Inferior parietal cortex (tissue), 1 donor: ENCODE measurements around the gene PARD3.

Experiments used
- DNase-seq: peaks from one replicate; pipeline ENCODE4 v3.0.0-alpha.2; 2016; ENCODE audit errors: extremely low spot score

Gene PARD3

DNA sequence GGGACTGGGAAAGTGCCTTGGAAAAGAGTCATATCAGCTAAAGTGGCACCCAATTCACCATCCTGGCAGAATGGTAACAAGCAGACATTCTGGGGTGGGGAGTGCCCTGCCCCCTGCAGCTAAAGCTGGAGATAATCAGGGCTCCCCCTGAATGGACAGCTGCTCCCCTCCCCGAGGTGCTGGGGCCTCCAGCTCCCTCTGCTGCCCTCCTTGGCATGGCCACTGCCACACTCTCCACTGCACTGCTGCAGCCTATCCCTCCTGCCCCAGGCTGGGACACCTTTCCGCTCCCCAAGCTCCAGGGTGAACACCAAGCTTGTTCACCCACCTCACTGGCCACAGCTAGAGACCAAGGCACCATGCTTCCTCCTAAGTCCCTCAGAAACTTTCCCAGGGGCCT lies 9.8 kb upstream of the PARD3 start:
- DNase-seq = no peak

DNA sequence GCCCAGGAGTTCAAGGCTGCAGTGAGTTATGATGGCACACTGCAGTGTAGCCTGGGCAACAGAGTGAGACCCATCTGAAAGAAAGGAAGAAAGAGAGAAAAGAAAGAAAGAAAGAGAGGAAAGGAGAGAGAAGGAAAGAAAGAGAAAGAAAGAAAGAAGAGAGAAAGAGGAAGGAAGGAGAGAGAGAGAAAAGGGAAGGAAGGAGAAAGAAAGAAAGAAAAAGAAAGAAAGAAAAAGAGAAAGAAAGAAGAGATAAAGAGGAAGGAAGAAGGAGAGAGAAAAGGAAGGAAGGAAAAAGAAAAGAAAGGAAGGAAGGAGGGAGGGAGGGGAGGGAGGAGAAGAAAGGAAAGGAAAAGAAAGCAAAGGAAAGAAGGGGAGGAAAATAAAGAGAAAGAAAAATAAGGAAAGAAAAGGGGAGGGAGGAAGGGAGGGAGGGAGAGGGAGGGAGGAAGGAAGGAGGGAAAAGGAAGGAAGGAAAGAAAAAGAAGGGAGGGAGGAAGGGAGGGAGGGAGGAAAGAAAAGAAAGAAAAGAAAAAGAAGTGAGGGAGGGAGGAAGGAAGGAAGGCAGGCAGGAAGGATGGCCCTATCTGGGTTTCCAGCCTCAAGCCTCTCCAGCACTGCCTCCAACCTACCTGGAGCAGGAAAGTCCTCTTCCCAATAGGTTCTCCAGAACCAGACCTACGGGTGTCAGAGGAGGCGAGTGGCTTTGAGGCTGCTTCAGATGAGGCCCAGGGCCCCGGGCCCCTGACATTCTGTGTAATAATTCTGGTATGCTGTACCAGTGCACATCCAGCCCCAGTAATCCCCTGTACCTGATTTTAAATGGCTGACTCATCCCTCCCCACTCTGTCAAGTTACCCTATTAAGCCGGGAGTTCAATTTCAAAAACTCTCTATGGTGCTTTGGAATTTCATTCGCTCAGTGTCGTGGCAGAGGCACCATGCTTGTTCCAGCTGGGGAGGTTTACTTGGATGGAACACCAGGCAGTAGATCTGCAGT lies 6.8 kb upstream of the PARD3 start:
- no peak for DNase-seq

DNA sequence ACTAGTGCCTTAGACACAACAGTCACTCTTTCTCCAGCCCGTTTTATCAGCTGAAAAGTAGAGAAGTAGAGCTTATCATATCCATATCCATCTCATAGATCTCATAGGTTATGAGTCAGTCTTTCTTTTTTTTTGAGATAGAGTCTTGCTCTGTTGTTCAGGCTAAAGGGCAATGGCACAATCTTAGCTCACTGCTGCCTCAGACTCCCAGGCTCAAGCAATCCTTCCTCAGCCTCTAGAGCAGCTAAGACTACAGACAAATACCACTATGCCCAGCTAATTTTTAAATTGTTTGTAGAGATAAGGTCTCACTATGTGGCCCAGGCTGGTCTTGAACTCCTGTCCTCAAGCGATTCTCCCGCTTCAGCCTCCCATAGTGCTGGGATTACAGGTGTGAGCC lies 2.5 kb upstream of the PARD3 start:
- no peak for DNase-seq

DNA sequence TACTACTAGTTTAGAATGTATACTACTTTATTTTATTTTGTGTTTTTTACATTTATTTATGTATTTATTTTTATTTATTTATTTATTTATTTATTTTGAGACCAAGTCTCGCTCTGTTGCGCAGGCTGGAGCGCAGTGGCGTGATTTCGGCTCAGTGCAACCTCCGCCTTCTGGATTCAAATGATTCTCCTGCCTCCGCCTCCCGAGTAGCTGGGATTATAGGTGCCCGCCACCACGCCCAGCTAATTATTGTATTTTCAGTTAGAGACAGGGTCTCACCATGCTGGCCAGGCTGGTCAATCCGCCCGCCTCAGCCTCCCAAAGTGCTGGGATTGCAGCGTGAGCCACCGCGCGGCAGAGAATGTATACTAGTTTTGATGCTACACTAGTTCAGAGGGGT lies 2.0 kb upstream of the PARD3 start:
- DNase-seq = no peak

DNA sequence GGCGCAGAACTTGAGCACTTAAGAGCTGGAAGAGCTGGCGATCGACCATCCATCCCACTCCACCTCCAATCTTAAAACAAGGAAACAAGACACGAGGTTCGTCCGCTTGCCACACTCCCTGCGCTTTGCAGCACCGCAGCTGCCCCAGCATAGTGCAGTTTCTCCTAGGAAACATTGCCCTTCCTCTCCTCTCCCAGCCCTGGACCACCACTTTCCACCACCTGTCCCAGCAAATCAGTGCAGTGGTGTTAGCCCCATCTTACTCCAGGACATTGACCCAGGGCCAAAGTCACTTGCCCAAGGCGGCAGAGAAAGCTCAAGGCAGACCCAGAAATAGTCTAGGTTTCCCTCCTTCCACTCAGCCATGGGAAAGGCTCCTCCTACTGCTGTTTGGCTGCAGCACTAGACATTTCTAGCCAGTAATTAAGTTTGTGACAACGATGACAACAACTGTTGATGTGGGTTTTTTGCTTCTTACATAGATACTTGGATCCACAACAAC lies 1.5 kb upstream of the PARD3 start:
- DNase-seq = no peak

DNA sequence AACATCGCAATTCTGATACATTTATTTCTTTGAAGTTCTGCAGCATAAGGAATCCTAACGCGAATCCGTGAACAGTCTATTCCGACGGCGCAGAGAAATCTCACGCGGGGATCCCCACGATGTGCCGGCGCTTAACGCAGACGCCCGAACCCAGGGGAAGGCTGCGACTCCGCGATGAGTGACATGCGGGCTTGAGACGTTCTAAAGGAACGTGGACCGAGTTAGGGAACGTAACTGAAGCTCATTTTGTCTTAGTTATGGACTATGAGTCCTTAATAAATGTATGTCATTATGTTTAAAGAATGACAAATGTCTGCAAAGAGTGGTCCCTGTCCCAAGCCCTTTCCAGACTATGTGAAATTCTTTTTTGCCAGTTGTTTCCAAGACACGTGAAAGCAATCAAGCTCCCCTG lies 995 bp upstream of the PARD3 start:
- no peak for DNase-seq

DNA sequence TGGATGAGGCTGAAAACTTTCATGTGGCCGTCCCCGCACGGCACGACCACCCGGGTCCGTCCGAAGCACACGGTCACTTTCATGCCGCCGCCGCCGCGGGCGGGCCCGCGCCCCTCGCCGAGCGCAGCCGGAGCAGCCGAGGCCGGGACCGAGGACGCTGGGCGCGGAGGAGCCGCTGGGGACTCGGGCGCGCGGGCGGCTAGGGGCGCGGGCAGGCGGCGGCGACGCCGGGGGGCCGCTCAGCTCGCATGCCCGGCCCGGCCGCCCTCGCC lies 247 bp downstream of the PARD3 start:
- no peak for DNase-seq

DNA sequence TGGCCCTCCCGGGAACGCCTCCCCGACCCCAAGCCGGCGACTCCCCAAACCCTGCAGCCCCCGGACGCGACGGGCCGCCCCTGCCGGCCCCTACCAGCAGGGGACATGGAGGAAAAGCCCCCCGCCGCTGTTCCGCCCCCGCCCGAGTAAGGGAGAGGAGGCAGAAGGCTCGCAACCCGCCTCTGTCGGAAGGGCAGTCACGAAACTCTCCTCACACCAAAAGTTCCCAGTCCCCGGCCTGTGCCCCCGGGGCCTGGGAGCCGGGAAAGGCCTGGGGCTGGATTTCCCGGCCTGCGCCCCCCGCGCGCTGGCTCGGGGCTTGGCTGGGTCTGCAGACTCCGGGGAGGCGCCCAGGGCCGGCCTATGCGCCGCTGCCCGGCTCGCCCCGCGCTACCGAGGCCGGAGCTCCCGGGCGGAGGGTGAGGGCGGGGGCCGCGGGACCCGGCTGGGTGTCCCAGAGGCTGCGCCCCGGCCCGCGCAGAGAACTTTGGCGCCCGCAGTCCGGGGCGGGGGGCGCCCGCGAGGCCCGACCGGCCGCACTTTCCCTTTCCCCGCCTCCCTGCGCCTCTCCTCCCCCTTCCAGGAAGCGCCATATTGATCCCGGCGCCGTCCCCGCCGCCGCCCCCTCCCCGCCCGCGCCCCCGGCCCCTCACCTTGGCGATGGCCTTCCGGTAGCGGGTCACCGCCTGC lies 728 bp downstream of the PARD3 start:
- no peak for DNase-seq

DNA sequence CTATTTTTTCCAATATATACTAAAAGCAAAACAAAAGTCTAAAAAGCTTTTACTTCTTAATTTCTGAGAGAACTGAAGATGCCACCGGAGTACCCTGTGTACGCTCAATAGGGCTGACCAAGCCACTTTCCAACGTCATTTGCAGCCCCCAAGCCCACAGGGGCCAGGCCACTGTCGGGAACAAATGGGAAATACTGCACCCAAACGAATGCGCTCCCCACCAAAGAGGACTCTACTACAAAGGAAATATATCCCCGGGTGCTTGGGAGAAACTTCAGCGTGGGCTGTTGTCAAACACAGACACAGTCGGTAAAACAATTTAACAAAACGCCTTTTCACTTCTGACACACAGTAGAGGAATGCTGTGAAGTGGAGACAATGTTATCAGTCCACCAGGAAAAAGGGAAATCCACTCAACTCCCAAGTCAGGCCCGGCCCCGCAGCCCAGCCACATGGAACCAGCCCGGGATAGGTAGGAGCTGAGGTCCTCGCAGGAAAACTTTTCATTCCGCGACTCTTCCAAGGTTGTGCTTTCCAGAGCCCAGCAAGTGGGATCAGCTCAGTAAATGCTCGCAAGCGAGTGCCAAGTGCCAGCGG lies 1.4 kb downstream of the PARD3 start:
- no peak for DNase-seq

DNA sequence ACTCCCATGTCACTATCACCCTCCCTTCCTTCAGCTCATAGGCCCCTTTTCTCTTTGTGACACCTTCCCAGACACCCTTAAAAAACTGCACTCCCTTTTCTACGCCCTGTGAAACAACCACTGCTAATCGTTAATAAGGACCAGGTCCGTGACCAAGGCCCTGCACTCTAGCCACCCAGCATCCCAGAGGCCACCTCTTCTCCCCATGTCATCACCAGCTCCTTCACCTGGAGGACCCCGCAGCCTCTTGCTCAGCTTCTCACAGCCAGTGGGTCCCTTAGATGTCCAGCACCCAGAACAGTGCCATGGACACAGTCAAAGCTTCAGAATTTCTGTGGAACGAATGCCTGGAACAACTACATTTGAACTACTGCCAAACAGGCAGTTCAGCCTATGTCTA lies 2.3 kb downstream of the PARD3 start:
- DNase-seq = no peak

DNA sequence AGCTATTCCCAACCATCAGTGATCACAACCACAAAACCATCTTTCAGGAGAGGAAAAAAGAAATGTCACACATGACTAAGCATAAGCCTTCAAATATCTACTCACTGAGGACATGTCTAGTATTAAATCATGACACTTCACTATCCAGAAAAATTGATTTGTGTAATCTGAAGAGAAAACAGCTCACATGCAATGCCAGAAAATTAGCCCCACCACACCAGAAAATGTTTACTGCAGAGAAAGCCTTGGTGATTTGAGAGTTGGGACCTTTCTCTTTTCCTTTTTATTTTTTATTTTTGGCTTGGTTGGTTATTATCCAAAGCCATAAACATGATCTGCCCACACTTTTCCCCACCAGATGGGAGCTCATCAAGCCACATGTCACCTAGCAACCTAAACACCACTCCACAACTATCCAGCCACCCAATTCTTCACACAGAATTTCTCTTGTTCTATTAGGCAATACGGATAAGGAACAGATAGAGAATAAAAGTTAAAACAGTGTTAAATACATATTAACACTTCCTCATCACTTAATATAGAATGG lies 3.1 kb downstream of the PARD3 start:
- DNase-seq = no peak

DNA sequence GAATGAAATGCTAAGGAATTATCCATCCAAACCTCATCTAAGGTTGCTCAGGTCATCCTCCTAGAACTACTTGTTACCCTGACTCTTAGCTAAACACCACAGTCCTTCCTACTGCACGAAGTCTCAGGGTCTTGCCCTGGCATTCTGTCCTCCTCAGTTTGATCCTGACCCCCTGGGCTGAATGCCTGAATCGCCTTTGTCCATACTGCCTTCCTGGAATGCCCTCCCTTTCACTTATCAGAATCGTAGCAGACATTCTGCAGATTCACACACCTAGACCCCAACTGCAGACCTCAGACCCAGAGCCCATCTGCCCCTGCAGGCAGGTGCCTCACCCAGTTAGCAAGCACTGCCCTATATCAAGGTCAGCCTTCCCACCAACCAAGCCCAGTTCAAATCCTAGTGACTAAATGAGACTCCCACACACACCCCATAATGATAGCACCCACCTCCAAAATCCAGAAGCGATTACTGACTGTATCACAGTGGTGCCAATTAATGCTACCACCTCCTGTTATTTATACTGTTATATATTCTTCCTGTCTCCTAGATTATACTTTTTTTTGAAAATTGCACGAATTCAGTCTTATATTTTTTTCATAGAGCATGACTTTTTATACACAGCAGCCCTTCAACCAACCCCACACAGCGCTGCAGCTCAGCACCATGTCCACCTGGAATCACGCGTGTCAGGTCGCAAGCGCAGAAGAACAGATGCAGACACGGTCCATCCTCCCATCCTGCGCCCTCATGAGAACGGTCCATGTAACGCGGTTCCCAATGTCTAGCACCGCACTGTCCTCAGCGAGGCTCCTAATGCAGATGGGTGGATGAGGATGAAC lies 3.7 kb downstream of the PARD3 start:
- no peak for DNase-seq

DNA sequence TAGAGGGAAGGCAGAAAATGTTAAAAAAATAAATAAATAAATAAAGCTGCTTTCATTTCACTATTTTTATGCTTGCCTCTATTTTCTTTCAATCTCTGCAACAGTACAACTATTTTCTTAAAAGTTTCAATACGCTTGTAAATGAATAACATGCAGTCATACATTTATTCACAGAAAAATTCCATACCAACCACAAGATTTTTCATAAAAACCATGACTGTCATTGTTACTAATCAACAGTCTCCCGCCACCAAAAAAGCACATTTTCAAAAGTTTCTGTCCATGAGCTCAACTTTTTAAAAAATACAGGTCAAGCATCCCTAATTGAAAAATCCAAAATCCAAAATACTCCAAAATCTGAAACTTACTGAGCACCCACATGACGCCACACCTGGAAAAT lies 5.3 kb downstream of the PARD3 start:
- DNase-seq = no peak

DNA sequence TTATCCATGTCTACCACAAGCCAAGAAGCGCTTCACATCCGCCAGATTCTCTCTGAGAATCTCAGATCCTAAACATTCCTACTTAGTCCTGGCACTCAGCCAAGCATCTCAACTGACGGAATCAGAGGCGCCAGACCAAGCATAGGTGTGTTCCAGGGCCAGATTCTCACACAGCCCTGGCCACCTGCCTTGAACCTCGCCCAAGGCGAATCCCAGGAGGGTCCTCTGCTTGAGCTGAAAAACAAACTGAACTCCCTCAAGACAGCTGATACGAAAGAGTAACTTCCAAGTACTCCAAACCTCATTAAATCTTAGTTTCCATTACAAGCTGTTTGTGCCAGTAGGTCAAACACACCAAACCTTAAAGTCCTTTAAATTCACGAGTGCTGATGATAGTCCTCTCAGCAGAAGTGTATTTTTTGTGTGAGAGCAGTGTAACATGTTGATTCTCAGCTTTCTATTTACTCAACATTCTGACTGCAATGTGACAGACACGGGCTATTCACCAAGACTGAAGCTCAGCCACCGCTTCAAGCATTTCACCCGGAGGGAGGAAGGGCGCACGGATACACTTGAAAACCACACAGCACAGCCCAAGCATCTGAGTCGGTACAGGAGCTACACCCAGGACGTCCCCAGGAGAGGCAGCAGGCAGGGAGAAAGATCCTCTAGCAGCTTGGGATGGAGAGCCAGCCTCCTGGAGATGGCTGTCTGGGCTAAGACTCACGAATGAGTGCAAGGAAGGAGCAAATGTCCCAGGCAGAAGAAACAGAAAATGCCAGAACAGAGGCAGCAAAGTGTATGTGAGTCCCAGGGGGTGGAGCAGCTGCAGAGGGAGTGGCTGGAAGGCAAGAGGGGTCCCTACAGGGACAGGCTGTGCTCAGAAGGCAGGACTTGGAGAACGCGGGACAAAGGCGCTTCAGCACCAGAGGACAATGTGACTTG lies 6.0 kb downstream of the PARD3 start:
- peak; percentile 35 for DNase-seq

DNA sequence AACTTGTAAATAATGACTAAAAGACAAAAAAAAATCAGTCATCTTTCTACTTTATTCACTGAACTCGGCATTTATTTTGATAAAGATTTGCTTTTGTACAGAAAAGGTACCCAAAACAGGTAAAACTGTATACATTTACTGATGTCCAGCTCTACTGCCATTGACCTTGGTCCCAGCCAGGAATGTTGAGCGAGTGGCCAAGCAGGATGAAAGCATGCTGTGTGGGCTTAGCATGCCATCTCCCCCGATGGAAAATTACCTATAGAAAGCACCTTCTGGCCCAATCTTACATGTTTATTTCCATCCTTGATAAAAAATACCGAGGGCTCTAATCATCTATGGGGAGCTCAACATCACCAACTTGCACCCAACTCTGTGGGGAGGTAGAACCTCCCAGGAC lies 6.8 kb downstream of the PARD3 start:
- DNase-seq = no peak

DNA sequence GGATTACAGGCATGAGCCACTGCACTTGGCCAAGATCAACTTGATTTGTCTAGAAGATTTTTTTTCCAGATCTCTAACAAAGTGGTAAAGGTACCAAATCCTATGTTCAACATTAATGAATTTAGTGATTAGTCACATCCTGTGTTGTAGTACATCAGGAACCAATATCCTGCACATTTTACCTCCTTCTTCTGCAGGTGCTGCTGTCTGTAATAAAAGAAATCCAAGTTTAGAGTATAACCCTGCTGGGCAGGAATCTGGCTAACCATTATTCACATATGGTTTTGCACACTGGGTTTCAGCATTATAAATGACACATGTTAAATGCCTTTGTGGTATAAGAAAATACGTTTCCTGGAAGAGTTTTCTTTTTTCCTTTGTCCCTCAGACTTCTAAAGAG lies 10.8 kb downstream of the PARD3 start:
- DNase-seq = no peak

DNA sequence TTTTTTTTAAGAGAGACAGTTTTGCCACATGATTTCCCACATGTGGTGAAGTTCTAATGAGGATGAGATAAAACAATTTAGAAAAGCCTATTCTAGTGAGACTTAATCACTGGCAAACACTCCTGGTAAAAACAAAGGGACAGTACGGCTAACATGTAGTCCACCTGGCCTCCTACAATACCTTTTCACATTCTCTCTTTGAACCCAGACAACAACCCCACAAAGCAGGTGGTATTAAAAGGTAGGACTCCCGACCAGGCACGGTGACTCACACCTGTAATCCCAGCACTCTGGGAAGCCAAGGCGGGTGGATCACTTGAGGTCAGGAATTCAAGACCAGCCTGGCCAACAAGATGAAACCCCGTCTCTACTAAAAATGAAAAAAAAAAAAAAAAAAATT lies 12.4 kb downstream of the PARD3 start:
- DNase-seq = no peak

DNA sequence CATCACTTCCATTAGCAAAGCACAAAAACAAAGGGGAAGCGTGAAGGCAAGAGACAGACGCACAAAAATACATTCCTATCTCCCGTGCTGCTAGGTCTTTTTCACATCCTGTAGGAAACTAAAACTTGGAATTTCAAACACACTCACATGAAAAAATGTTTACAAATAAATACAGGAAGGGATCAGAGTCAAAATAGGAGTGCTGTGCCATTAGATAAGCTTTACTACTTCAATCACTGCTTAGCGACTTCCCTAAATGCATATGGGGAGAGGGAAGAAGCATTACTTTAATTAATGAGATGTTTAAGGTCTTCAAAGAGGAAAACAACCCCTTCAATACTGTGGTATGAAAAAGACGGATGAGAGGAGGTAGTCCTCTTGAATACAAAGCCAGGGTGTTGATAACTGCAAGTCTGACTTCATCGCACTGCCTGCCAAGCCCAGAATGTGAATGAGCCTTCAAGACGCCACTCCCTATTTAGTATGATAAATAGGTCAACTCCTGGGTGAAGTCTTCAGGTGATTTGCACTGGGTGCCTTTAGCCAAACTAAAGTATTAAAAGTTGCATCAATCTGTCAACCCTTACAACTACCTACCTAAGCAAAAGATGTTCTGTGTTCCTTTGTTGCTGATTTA lies 13.9 kb downstream of the PARD3 start:
- DNase-seq = no peak

DNA sequence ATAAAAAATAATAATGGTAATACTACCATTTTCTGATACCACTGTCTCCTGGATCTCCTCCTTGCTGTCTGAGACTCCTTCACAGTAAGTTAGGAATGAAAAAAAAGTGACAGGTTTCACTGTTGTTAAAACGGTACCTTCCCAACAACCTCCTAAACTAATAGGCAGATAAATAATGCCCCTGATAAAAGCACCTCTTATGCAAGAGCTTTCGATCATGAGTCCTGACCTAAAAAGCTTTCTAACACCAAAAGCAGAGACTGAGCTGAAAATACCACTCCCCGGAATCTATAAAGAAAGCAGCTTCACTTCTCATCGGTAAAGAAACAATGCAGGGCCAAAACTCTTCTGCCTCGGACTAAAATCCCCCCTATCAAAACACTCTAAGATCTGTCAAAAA lies 14.5 kb downstream of the PARD3 start:
- DNase-seq = no peak

DNA sequence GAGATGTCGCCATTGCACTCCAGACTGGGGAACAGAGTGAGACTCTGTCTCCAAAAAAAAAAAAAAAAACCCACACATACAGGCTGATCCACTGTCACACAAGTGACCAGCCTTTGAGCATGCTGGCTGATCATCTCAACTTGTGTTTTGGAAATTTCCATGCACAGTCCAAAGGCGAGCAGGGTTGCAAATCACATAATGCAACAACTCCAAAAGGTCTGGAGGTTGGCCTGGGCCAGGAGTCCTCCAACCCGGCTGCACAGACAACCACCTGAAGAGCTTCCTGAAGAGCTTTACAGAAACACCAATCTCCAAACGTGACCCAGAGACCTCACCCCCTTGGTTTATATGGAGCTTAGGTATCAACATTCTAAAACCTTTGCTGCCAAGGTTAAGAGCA lies 16.4 kb downstream of the PARD3 start:
- no peak for DNase-seq
